ENCODE data around the gene NHSL1.

Gene NHSL1

GRCh38 chr6:138403801-138404665 lies 95.3 kb downstream of the NHSL1 start, which contains the start of gene HEBP2 (continued):
- TF ChIP-seq, protein P1, sequence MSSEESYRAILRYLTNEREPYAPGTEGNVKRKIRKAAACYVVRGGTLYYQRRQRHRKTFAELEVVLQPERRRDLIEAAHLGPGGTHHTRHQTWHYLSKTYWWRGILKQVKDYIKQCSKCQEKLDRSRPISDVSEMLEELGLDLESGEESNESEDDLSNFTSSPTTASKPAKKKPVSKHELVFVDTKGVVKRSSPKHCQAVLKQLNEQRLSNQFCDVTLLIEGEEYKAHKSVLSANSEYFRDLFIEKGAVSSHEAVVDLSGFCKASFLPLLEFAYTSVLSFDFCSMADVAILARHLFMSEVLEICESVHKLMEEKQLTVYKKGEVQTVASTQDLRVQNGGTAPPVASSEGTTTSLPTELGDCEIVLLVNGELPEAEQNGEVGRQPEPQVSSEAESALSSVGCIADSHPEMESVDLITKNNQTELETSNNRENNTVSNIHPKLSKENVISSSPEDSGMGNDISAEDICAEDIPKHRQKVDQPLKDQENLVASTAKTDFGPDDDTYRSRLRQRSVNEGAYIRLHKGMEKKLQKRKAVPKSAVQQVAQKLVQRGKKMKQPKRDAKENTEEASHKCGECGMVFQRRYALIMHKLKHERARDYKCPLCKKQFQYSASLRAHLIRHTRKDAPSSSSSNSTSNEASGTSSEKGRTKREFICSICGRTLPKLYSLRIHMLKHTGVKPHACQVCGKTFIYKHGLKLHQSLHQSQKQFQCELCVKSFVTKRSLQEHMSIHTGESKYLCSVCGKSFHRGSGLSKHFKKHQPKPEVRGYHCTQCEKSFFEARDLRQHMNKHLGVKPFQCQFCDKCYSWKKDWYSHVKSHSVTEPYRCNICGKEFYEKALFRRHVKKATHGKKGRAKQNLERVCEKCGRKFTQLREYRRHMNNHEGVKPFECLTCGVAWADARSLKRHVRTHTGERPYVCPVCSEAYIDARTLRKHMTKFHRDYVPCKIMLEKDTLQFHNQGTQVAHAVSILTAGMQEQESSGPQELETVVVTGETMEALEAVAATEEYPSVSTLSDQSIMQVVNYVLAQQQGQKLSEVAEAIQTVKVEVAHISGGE (tag by site-specific recombination; conservative IDR thresholded peaks at IDR 0.05; ENCODE audit: low read depth): peak; percentile 72; the same call in 1 of the 2 replicates
- TF ChIP-seq ZBTB7A (tag by site-specific recombination; IDR thresholded peaks at IDR 0.05; ENCODE audit: low read depth) (no peak), ZFP69B (tag by site-specific recombination; IDR thresholded peaks at IDR 0.05) (0 out of 2 replicates have a peak, but pooled peaks have one; percentile 38), KLF1 (tag by site-specific recombination; IDR thresholded peaks at IDR 0.05) (peak; percentile 67), YY1 (tag by site-specific recombination; IDR thresholded peaks at IDR 0.05) (peak; percentile 29; the same call in 1 of the 2 replicates), ZNF658 (tag by site-specific recombination; IDR thresholded peaks at IDR 0.05) (no peak), ZNF202 (tag by site-specific recombination; IDR thresholded peaks at IDR 0.05; ENCODE audit: borderline replicate concordance) (no peak), HOXD13 (CRISPR knock-in tag; IDR thresholded peaks at IDR 0.05; ENCODE audit: borderline replicate concordance) (no peak), ELK4 (IDR thresholded peaks at IDR 0.05; ENCODE audit: borderline replicate concordance, low read depth, low read length) (no peak; the same call in 1 of the 2 replicates), ZNF174 (tag by site-specific recombination; IDR thresholded peaks at IDR 0.05) (no peak), SCRT2 (tag by site-specific recombination; IDR thresholded peaks at IDR 0.05) (peak; percentile 99), ZNF394 (tag by site-specific recombination; IDR thresholded peaks at IDR 0.05; ENCODE audit: borderline replicate concordance) (peak; percentile 26; the same call in 1 of the 2 replicates), ZNF266 (tag by site-specific recombination; IDR thresholded peaks at IDR 0.05; ENCODE audit: low read depth) (no peak), KLF10 (tag by site-specific recombination; IDR thresholded peaks at IDR 0.05) (peak; percentile 80), ZNF629 (tag by site-specific recombination; IDR thresholded peaks at IDR 0.05) (peak; percentile 42; the same call in 1 of the 2 replicates), ZNF501 (tag by site-specific recombination; IDR thresholded peaks at IDR 0.05) (peak; percentile 85; the same call in 1 of the 2 replicates), ZNF302 (tag by site-specific recombination; IDR thresholded peaks at IDR 0.05; ENCODE audit: low read depth) (no peak), AEBP2 (tag by site-specific recombination; IDR thresholded peaks at IDR 0.05; ENCODE audit: borderline replicate concordance) (no peak), EGR2 (tag by site-specific recombination; IDR thresholded peaks at IDR 0.05; ENCODE audit: low read depth) (peak; percentile 89), GLI4 (tag by site-specific recombination; IDR thresholded peaks at IDR 0.05) (no peak), INSM2 (tag by site-specific recombination; IDR thresholded peaks at IDR 0.05) (no peak), IKZF3 (tag by site-specific recombination; IDR thresholded peaks at IDR 0.05) (peak; percentile 78), KLF7 (tag by site-specific recombination; IDR thresholded peaks at IDR 0.05; ENCODE audit: borderline replicate concordance) (peak; percentile 78; the same call in 1 of the 2 replicates), SP3 (tag by site-specific recombination; IDR thresholded peaks at IDR 0.05) (peak; percentile 84), ZNF777 (tag by site-specific recombination; IDR thresholded peaks at IDR 0.05; ENCODE audit: borderline replicate concordance) (no peak), GLIS1 (tag by site-specific recombination; IDR thresholded peaks at IDR 0.05) (peak; percentile 74), ZNF677 (tag by site-specific recombination; IDR thresholded peaks at IDR 0.05) (peak; percentile 25; the same call in 1 of the 2 replicates), ZNF670 (tag by site-specific recombination; IDR thresholded peaks at IDR 0.05; ENCODE audit: low read depth) (no peak), ZBTB10 (tag by site-specific recombination; IDR thresholded peaks at IDR 0.05) (peak; percentile 49)
